PC-3 (cell line): ENCODE results near the gene ANKRD13B. TPM values are rescaled to one million over a fixed set of nuclear protein-coding genes. Genes with fewer than 3 reads are reported as not detected.

ENCODE experiments used
- ATAC-seq: fragments of 200-7000 bp; cut with Tn5 transposase; 2 replicates; pipeline ENCODE4 v1.9.1; 2020; ENCODE audit warnings: mild to moderate bottlenecking, moderate library complexity
- BruUV-seq: library from RNA; stranded (reverse); fragments of 400-500 nt; replicated peaks from 2 replicates; lab custom pipeline; 2021; lab: Mats Ljungman, UMichigan
- CTCF ChIA-PET: fragments of 300-600 bp; sonication (Branson Sonifier 250); formaldehyde crosslinking; loops from one replicate; lab custom pipeline; 2022; ENCODE audit warnings: antibody characterized with exemption; lab: Charles Lee
- POLR2A ChIA-PET: fragments of 300-600 bp; sonication (Branson Sonifier 250); formaldehyde crosslinking; loops from one replicate; lab custom pipeline; 2022; ENCODE audit warnings: antibody characterized with exemption; ENCODE audit not compliant: unreplicated experiment; lab: Charles Lee
- DNase-seq: peaks from one replicate; pipeline ENCODE4 v3.0.0-alpha.2; 2015
- H2AFZ ChIP-seq: fragments of 300-600 bp; sonication (generic); 2 replicates; pipeline ENCODE4 v1.6.0; 2016; ENCODE audit warnings: antibody characterized with exemption, low read length
- H3F3A ChIP-seq: fragments of 300-600 bp; sonication (generic); one replicate; pipeline ENCODE4 v1.6.0; 2017; ENCODE audit warnings: antibody characterized with exemption, low read length, control low read depth, mild to moderate bottlenecking; ENCODE audit not compliant: unreplicated experiment
- H3K27ac ChIP-seq: fragments of 300-600 bp; sonication (generic); 2 replicates; pipeline ENCODE4 v1.5.1; 2016; ENCODE audit warnings: mild to moderate bottlenecking, low read length
- H3K27me3 ChIP-seq: fragments of 300-600 bp; sonication (generic); 2 replicates; pipeline ENCODE4 v1.6.1; 2016; ENCODE audit warnings: low read length, mixed read lengths
- H3K36me3 ChIP-seq: fragments of 300-600 bp; sonication (generic); 2 replicates; pipeline ENCODE4 v1.6.1; 2016; ENCODE audit warnings: low read depth, mixed run types, low read length, mixed read lengths
- H3K4me1 ChIP-seq: fragments of 300-600 bp; sonication (generic); 2 replicates; pipeline ENCODE4 v1.5.1; 2016; ENCODE audit warnings: low read length; ENCODE audit not compliant: insufficient read depth
- H3K4me2 ChIP-seq: fragments of 300-600 bp; sonication (generic); 2 replicates; pipeline ENCODE4 v1.6.0; 2016; ENCODE audit warnings: low read length
- H3K4me3 ChIP-seq: fragments of 300-600 bp; sonication (generic); 2 replicates; pipeline ENCODE4 v1.5.1; 2016; ENCODE audit warnings: mild to moderate bottlenecking, low read length, mixed read lengths
- H3K79me2 ChIP-seq: fragments of 300-600 bp; sonication (generic); 2 replicates; pipeline ENCODE4 v1.6.1; 2017; ENCODE audit warnings: low read length, mixed read lengths
- H3K9ac ChIP-seq: fragments of 300-600 bp; sonication (generic); 2 replicates; pipeline ENCODE4 v1.6.0; 2016; ENCODE audit warnings: mild to moderate bottlenecking, low read length
- H3K9me2 ChIP-seq: fragments of 300-600 bp; sonication (generic); replicated peaks from 2 replicates; pipeline ENCODE4 v1.6.1; 2016; ENCODE audit warnings: mixed run types, low read length, mixed read lengths
- H3K9me3 ChIP-seq: fragments of 300-600 bp; sonication (generic); 2 replicates; pipeline ENCODE4 v1.6.1; 2016; ENCODE audit warnings: low read length, mixed read lengths
- H4K20me1 ChIP-seq: fragments of 300-600 bp; sonication (generic); 2 replicates; pipeline ENCODE4 v1.6.1; 2016; ENCODE audit warnings: low read length, mixed read lengths
- CTCF ChIP-seq: fragments of 300-600 bp; sonication (generic); conservative IDR thresholded peaks from 2 replicates; pipeline ENCODE4 v1.5.1; 2017; ENCODE audit warnings: antibody characterized with exemption, low read depth, mild to moderate bottlenecking, low read length
- EZH2 ChIP-seq: fragments of 300-600 bp; sonication (generic); IDR thresholded peaks from one replicate; pipeline ENCODE4 v1.6.1; 2017; ENCODE audit warnings: antibody characterized with exemption, mild to moderate bottlenecking, low read length; ENCODE audit not compliant: unreplicated experiment
- EZH2phosphoT487 ChIP-seq: fragments of 300-600 bp; sonication (generic); IDR thresholded peaks from 2 replicates; pipeline ENCODE4 v1.6.1; 2018; ENCODE audit warnings: mild to moderate bottlenecking, antibody characterized with exemption, low read length, borderline replicate concordance
- intact Hi-C: fragments of 100-400 bp; cut with micrococcal nuclease; formaldehyde crosslinking; loops from 2 replicates; pipeline ENCODE4 v1.9.0; 2023
- total RNA-seq: library from RNA; depleted of rRNA; stranded (reverse); fragments of >200 nt; gene quantifications from 2 replicates; pipeline ENCODE4 v1.2.3, GENCODE V29; 2014

ANKRD13B gene
- total RNA-seq, 1 experiment from 2014 or later: 11.2 TPM

DNA sequence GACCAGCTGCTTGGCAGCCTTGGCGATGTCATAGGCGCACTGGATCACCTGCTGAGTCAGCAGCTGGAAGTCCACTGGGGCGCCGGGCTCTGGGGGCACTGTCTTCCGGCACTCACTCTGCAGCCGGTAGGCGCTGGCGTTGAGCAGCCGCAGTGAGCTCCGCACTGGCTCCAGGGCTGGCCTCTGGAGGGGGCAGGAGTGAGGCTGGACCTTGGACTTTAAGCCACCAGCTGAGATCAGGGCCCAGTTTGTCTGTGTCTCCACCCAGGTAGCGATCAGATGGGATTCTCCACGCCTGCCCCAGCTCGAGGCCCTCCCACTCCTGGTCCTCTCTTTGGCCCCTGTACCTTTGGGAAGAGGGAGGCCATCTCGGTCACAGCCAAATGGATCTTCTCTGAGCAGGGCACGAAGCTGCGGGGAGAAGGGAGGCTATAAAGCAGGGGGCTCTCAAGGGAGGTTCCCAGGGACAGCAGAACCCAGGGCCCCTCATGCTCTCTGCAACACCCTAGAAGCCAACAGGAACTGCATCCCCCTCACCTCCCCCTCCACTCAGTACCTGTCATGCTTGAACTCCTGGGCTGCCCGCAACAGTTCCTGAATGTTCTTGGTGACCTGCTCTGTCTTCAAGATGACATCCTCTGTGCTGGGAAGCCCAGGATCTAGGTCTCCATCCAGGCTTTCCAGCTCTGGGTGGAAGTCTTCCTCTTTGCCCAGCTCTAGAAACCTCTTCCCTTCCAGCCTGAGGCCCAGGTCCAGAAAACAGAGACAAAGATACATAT lies 18.0 kb upstream of the ANKRD13B start:
- intact Hi-C loops: no loop called here
- Histone ChIP-seq H3K9ac (no peak overlapping the region), H3K79me2 (no peaks in the 10 kb centered on the region), H3K9me2 (no peaks in the 10 kb centered on the region), H2AFZ (no peak overlapping the region), H3K9me3 (no peaks in the 10 kb centered on the region), H4K20me1 (no peaks in the 10 kb centered on the region), H3K27ac (no peak overlapping the region), H3K4me2 (no peak overlapping the region), H3K36me3 (no peaks in the 10 kb centered on the region), H3F3A (no peaks in the 10 kb centered on the region), H3K4me1 (no peaks in the 10 kb centered on the region; the same call in 1 of the 2 replicates), H3K4me3 (no peak overlapping the region), H3K27me3 (no peaks in the 10 kb centered on the region)
- POLR2A ChIA-PET: no interaction called here
- no peak for ATAC-seq
- CTCF ChIA-PET: no interaction called here
- DNase-seq: no peak
- no peak for TF ChIP-seq EZH2
- no peak for TF ChIP-seq CTCF
- TF ChIP-seq EZH2phosphoT487: no peak
- TSS peak; percentile 23 for BruUV-seq

GRCh38 chr17:29575511-29576213 lies 17.3 kb upstream of the ANKRD13B start:
- H3K4me3 ChIP-seq: no peak overlapping the region
- H3K9me2 ChIP-seq: no peaks in the 10 kb centered on the region
- intact Hi-C loops: no loop called here
- H3F3A ChIP-seq: no peaks in the 10 kb centered on the region
- no peak overlapping the region for H3K27ac ChIP-seq
- no peak overlapping the region for H3K4me2 ChIP-seq
- TF ChIP-seq EZH2: no peak
- no peak for TF ChIP-seq CTCF
- no peak for TF ChIP-seq EZH2phosphoT487
- no peaks in the 10 kb centered on the region; the same call in 1 of the 2 replicates for H3K4me1 ChIP-seq
- no peaks in the 10 kb centered on the region for H4K20me1 ChIP-seq
- H3K9ac ChIP-seq: no peak overlapping the region
- no TSS peak for BruUV-seq
- no peak overlapping the region for H2AFZ ChIP-seq
- ATAC-seq: no peak
- no peaks in the 10 kb centered on the region for H3K9me3 ChIP-seq
- POLR2A ChIA-PET: no interaction called here
- no peak for DNase-seq
- no peaks in the 10 kb centered on the region for H3K27me3 ChIP-seq
- no peaks in the 10 kb centered on the region for H3K36me3 ChIP-seq
- H3K79me2 ChIP-seq: no peaks in the 10 kb centered on the region
- CTCF ChIA-PET: no interaction called here
